CD14-positive monocyte (primary cell): ENCODE results near the gene ISLR. TPM values are rescaled to one million over a fixed set of nuclear protein-coding genes. Genes with fewer than 3 reads are reported as not detected.

Experiments used
- DNase-seq, 3 donors: peaks; one replicate each; pipeline ENCODE4 v3.0.0-alpha.2; 2011 to 2022
- H2AFZ ChIP-seq: 2 replicates; pipeline ENCODE4 v1.6.0; 2012; ENCODE audit warnings: mild to moderate bottlenecking, low read depth, low read length, inconsistent platforms; ENCODE audit not compliant: insufficient read depth, poor library complexity, severe bottlenecking
- H3K27ac ChIP-seq, 2 donors: 1 replicate in 1 of 2; 2 replicates in 1 of 2; pipeline ENCODE4 v1.5.1; 2012 to 2013; ENCODE audit warnings: low read length in 2 of 2, control low read depth in 1 of 2, inconsistent platforms in 1 of 2, low read depth in 1 of 2, mild to moderate bottlenecking in 1 of 2
- H3K27me3 ChIP-seq, 2 donors: one replicate each; pipeline versions ENCODE4 v1.6.0 to v1.6.1; 2011 to 2013; ENCODE audit warnings: low read length in 2 of 2; ENCODE audit not compliant: control insufficient read depth in 2 of 2, insufficient read depth in 2 of 2
- H3K36me3 ChIP-seq, 2 donors: replicated peaks in 1 of 2; 1 replicate in 1 of 2; 2 replicates in 1 of 2; pipeline versions ENCODE4 v1.5.1 to v1.6.1; 2012 to 2013; ENCODE audit warnings: low read length in 2 of 2, control low read depth in 1 of 2, inconsistent platforms in 1 of 2, mild to moderate bottlenecking in 1 of 2; ENCODE audit not compliant: insufficient read depth in 2 of 2, control insufficient read depth in 1 of 2
- H3K4me1 ChIP-seq, 2 donors: 1 replicate in 1 of 2; 2 replicates in 1 of 2; pipeline versions ENCODE4 v1.5.1 to v1.6.1; 2012 to 2013; ENCODE audit warnings: low read length in 2 of 2, control low read depth in 1 of 2, inconsistent platforms in 1 of 2, mild to moderate bottlenecking in 1 of 2, moderate library complexity in 1 of 2; ENCODE audit not compliant: insufficient read depth in 2 of 2, control insufficient read depth in 1 of 2
- H3K4me2 ChIP-seq: replicated peaks from 2 replicates; pipeline ENCODE3; 2012; ENCODE audit warnings: low read length, moderate library complexity, mild to moderate bottlenecking; ENCODE audit not compliant: poor library complexity, severe bottlenecking; ENCODE audit errors: extremely low read depth
- H3K4me3 ChIP-seq, 3 experiments: fragments of 200-600 bp in 1 of 3; sonication (generic) in 1 of 3; replicated peaks in 1 of 3; 1 replicate in 2 of 3; 2 replicates in 1 of 3; pipeline ENCODE4 v1.5.1; 2011 to 2013; ENCODE audit warnings: low read length in 3 of 3, mild to moderate bottlenecking in 3 of 3, control low read depth in 2 of 3, low read depth in 2 of 3, inconsistent platforms in 1 of 3, moderate library complexity in 1 of 3
- H3K79me2 ChIP-seq: 2 replicates; pipeline ENCODE4 v1.6.0; 2012; ENCODE audit warnings: mild to moderate bottlenecking, control low read depth, inconsistent platforms, low read length, moderate library complexity; ENCODE audit not compliant: insufficient read depth
- H3K9ac ChIP-seq: 2 replicates; pipeline ENCODE4 v1.6.0; 2017; ENCODE audit warnings: low read length, mild to moderate bottlenecking; ENCODE audit not compliant: insufficient read depth, poor library complexity, severe bottlenecking
- H3K9me3 ChIP-seq, 2 donors: replicated peaks in 1 of 2; 1 replicate in 1 of 2; 2 replicates in 1 of 2; pipeline versions ENCODE4 v1.5.1 to v1.6.1; 2012 to 2013; ENCODE audit warnings: low read length in 2 of 2, control low read depth in 1 of 2; ENCODE audit not compliant: control insufficient read depth in 1 of 2, insufficient read depth in 1 of 2
- H4K20me1 ChIP-seq: 2 replicates; pipeline ENCODE4 v1.6.0; 2012; ENCODE audit warnings: mild to moderate bottlenecking, low read length, control low read depth, moderate library complexity; ENCODE audit not compliant: insufficient read depth
- H3K27ac Mint-ChIP-seq, 7 donors: one replicate each; pipeline ENCODE4 v1.8.0; 2020; ENCODE audit warnings: mild to moderate bottlenecking in 7 of 7, mixed read lengths in 7 of 7, moderate library complexity in 6 of 7, inconsistent platforms in 2 of 7
- H3K27me3 Mint-ChIP-seq, 3 donors: one replicate each; pipeline ENCODE4 v1.8.0; 2021 to 2022; ENCODE audit warnings: low read depth in 3 of 3, mild to moderate bottlenecking in 3 of 3, mixed read lengths in 3 of 3, moderate library complexity in 3 of 3, inconsistent platforms in 1 of 3
- H3K36me3 Mint-ChIP-seq, 2 donors: one replicate each; pipeline ENCODE4 v1.8.0; 2020; ENCODE audit warnings: mixed read lengths in 2 of 2, inconsistent platforms in 1 of 2, mild to moderate bottlenecking in 1 of 2
- H3K4me1 Mint-ChIP-seq: one replicate; pipeline ENCODE4 v1.8.0; 2020; ENCODE audit warnings: mild to moderate bottlenecking, mixed read lengths
- H3K4me3 Mint-ChIP-seq, 2 donors: one replicate each; pipeline ENCODE4 v1.8.0; 2020; ENCODE audit warnings: mild to moderate bottlenecking in 2 of 2, mixed read lengths in 2 of 2, moderate library complexity in 1 of 2
- H3K9me3 Mint-ChIP-seq, 7 donors: one replicate each; pipeline ENCODE4 v1.8.0; 2020 to 2022; ENCODE audit warnings: mixed read lengths in 7 of 7, mild to moderate bottlenecking in 6 of 7, moderate library complexity in 6 of 7, inconsistent platforms in 2 of 7
- CTCF ChIP-seq: fragments of 200-600 bp; IDR thresholded peaks from one replicate; pipeline ENCODE4 v1.8.0; 2022; ENCODE audit warnings: antibody characterized with exemption, mild to moderate bottlenecking
- WGBS: methylation state at CpG from one replicate; pipeline ENCODE4 v1.1.5; 2013; ENCODE audit warnings: missing lambda C conversion rate; ENCODE audit not compliant: insufficient coverage; 5-methylcytosine and 5-hydroxymethylcytosine counted together
- intact Hi-C, 2 donors: fragments of 100-400 bp; cut with micrococcal nuclease; formaldehyde crosslinking; loops; one replicate each; pipeline versions ENCODE4 v1.15.0 to v1.15.1; 2023
- polyA plus RNA-seq, 3 donors: library from polyadenylated mRNA; depleted of rRNA in 1 of 3; unstranded in 2 of 3; stranded (reverse) in 1 of 3; fragments of 300-500 nt in 2 of 3; fragments of >200 nt in 1 of 3; fragmentation: Illumina TruSeq in 2 of 3; gene quantifications; 1 replicate in 2 of 3; 2 replicates in 1 of 3; pipeline ENCODE4 v1.2.3, GENCODE V29; 2012 to 2021

ISLR gene
- polyA plus RNA-seq, 3 donors: not detected

GRCh38 chr15:74184582-74185091 lies 11.1 kb downstream of the ISLR start:
- no peaks in the 10 kb centered on the region for H4K20me1 ChIP-seq
- peaks cover 2% of the 10 kb centered on the region in 3 donors for H3K27me3 Mint-ChIP-seq
- no peak overlapping the region for H3K4me2 ChIP-seq
- WGBS: 81% methylated on average over 8 of the region's 12 CpGs
- H3K4me1 ChIP-seq: no peaks in the 10 kb centered on the region
- intact Hi-C loops: no loop called here
- no peak overlapping the region for H3K4me3 ChIP-seq
- H3K27ac ChIP-seq: no peak overlapping the region
- DNase-seq: no peak
- H3K36me3 Mint-ChIP-seq: no peaks in the 10 kb centered on the region
- H3K9me3 ChIP-seq: no peaks in the 10 kb centered on the region
- no peaks in the 10 kb centered on the region for H3K36me3 ChIP-seq
- no peak overlapping the region for H3K9ac ChIP-seq
- no peaks in the 10 kb centered on the region for H3K9me3 Mint-ChIP-seq
- H3K27me3 ChIP-seq: no peaks in the 10 kb centered on the region
- H3K4me3 Mint-ChIP-seq: no peak overlapping the region
- no peak for TF ChIP-seq CTCF
- no peak overlapping the region for H3K27ac Mint-ChIP-seq
- H3K4me1 Mint-ChIP-seq: no peaks in the 10 kb centered on the region
- H3K79me2 ChIP-seq: no peaks in the 10 kb centered on the region
- H2AFZ ChIP-seq: no peak overlapping the region

GRCh38 chr15:74185710-74186348 lies 12.3 kb downstream of the ISLR start:
- Histone ChIP-seq H3K4me1 (no peaks in the 10 kb centered on the region), H3K36me3 (no peaks in the 10 kb centered on the region), H3K4me2 (no peak overlapping the region), H3K9me3 (no peaks in the 10 kb centered on the region), H3K4me3 (no peak overlapping the region), H4K20me1 (no peaks in the 10 kb centered on the region), H3K79me2 (no peaks in the 10 kb centered on the region), H3K9ac (no peak overlapping the region), H3K27me3 (no peaks in the 10 kb centered on the region), H3K27ac (no peak overlapping the region), H2AFZ (no peak overlapping the region)
- no peaks in the 10 kb centered on the region for H3K9me3 Mint-ChIP-seq
- H3K36me3 Mint-ChIP-seq: no peaks in the 10 kb centered on the region
- no peak overlapping the region for H3K4me3 Mint-ChIP-seq
- no peak for DNase-seq
- no peak overlapping the region for H3K27ac Mint-ChIP-seq
- no peaks in the 10 kb centered on the region for H3K4me1 Mint-ChIP-seq
- peaks cover 2 to 3% (median 2%) of the 10 kb centered on the region in 3 donors for H3K27me3 Mint-ChIP-seq
- 91% methylated on average over 6 of the region's 8 CpGs for WGBS
- intact Hi-C loops: no loop called here
- TF ChIP-seq CTCF: no peak
